HG03378 (cell line): Measurements from ENCODE around the gene UCP3.

Experiments
- ATAC-seq: cut with Tn5 transposase; IDR thresholded peaks from one replicate; pipeline ENCODE4 v1.9.1; 2021; ENCODE audit warnings: mild to moderate bottlenecking, moderate library complexity; ENCODE audit not compliant: unreplicated experiment

UCP3 gene

DNA sequence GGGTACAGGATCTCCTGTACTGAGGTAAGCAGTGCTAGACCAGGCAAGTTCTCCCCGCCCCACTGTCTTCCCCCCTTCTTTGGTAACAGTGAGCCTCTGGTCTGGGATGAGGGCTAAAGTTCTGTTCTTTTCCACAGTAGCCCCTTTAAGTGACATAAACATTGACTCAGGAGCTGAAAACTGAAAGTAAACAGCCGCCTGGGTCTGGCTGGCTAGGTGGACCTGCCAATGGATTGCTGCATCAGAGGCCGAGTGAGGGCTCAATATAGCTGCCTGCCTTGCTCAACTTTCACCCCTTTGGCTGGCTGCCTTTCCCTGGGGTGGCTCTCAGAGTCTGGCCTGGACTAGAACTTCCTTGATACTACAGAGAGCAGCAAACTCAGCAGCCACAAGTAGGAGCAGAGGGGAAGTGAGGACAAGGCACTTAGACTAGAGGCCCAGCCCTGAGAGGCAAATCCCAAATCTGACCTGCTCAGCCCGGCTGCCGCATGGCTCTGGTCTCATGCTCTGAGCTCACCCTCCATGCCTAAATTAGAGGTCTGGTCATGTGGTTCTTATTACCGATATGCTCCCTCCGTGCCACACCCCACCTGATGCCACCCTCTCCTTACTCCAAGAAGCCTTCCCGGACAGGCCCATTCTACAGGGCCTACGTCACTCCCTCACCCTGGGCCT lies 9.6 kb upstream of the UCP3 start:
- ATAC-seq = no peak

GRCh38 chr11:74017631-74018030 lies 8.7 kb upstream of the UCP3 start:
- ATAC-seq = no peak

DNA sequence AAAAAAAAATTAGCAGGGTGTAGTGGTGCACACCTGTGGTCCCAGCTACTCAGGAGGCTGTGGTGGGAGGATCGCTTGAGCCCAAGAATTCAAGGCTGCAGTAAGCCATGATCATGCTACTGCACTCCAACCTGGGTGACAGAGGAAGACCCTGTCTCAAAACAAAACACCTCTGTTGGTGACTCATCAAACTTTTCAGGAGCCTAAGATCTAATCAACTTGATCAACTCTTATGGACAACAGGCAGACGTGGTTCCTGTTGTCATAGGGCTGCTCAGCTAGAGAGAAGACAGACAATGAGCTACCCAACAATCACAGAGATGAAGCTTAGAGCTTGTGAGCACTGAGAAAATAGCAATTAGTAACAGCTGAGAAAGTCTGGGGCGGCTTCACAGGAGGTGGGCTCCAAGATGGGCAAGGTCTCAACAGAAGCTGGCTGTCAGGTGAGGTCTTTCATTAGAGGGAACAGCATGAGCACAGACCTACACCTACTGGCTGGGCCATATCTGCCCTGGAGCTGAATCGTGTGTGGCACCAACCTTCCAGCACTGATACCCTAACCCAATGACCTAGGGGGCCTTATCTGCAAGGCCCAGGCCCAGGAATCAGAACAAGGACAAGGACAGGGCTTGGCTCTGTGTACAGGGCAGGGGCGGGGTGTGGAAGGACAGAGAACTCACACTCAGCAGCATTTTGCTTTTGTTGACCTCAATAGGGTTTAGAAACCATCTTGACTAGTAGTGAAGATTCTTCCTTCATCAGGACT lies 7.2 kb upstream of the UCP3 start:
- no peak for ATAC-seq

DNA sequence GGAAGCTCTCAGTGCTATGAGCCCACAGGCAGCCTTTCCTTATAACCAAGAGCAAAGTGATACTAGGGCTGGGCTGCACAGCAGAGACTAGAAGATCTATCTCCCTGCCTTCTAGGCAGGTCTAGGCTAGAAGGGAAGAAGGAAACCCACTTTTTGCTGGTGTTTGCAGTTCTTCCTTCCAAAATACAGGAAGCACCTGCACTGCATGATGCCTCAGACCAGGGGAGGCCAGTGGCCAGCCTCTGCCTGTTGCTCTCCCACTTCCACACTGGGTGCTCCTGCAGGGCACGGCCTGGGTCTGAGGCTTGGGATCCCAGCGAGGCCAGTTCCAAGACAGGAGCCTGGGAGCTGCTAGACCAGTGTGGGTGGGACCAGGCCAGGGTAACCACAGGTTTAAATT lies 6.0 kb upstream of the UCP3 start:
- no peak for ATAC-seq

DNA sequence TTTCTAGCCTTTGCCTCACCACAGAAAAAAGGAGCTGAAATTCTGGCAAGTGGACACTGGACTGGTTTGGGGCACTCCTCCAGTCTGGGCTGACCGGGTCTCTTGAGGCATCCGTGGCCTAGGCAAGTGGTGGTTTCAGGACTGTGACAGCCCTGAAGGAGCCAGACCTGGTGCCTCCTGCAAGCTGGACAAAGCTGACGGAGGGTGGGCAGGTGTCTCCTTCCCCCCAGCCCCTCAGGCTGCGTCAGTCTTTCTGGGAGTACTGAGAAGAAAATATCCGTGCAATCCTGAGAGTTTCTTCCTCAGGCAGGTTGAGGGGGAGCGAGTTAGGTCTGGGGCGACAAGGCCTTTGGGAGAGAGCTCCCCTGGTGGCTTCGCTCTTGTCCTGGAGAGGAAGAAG lies 4.3 kb upstream of the UCP3 start:
- no peak for ATAC-seq

DNA sequence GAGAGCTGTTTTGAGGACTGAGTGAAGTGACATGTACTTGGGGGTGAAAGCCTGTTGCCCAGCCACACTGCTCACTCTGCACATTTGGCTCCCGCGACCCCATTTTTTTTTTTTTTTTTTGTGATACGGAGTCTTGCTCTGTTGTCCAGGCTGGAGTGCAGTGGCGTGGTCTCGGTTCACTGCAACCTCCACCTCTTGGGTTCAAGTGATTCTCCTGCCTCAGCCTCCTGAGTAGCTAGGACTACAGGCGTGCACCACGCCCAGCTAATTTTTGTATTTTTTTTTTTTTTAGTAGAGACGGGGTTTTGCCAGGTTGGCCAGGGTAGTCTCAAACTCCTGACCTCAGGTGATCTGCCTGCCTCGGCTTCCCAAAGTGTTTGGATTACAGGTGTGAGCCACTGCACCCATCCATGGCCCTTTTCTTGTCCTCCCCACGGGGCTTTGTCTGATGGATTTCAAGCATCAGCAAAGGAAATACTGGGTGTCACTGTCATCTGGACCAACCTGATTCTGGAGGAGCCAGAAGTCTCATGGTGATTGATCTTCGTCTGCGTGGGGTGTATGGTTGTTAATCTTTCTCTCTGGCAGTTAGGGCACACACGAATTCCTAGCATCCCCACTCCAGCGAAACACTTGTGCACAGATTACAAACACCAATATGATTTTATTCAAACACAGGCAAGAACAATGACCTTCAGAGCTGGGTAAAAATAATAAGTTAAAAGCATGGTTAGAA lies 3.4 kb upstream of the UCP3 start:
- no peak for ATAC-seq

DNA sequence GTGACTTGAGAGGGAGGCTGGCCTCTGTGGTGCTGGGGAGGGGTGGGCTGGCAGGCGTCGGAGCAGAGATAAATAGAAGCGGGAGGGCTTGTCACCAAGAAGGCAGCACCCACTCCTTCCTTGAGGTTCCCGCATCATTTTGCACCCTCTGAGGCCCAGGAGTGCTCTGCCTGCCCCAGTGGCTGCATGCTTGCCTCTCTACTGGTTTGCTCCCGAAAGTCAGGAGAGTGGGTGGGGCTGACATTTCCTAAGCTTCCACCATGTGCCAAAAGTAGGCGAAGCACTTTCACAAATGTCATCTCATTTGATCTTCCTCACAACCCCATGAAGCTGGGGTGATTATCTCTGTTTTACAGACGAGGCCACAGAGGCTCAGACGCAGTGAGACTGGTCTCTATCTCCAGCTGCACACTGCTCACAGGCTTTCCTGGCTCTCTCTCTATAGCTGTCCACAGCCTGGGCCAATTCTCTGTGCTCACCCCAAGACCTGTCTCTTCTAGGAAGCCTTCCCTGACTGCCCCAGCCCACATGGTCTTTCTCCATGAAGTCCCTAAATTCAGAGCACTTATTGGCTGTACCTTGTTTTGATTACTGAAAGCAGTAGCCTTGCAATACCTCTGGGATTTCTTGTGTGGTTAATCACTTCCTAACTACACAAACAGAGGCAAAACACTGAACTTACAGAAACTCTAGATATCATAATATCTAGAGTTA lies 2.6 kb upstream of the UCP3 start:
- ATAC-seq = peak; percentile 88

DNA sequence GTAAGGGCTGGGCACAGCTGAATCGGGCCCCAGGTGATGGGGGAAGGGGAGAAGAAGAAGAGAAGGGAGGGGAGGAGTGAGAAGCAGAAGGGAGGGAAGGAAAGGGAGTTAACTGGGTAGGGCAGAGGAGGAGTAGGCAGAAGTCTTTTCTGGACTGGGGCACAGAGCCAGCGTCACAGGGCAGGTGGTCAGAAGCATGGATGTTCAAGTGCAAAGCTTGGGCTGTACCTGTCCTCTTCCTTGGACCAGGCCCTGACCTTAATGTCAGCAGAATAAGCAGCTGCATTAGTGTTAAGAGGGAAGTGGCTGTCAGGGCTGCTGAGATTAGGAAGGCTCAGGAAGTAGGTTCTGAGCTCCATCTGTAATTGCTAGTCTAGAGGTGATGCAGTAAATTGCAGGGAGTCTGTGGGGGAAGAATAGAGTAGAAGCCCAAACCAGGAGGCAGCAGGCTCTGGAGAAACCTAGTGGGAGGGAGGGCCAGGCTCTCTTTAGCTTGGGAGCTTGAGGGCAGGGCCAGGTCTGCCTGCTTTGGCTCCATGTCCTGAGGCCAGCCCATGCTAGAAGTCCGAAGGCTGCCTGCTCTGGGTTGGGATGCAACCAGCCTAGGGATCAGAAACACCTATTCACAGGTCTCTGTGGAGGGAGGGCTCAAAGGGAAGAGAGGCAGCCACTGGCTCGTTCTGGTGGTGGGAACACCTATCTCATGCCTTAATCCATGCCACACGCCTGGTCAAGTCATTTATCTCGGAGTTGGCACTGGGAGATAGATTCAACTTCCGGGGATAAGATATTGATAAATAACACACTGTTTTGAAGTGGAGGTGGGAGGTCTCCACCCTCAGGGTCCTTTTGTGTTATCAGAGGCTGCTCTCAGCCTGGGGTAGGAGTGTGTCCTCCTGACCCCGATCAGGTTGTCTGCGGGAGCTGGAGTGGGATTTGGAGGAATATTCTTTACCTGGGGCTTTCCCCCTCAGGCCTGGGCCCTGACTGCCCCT lies 1.7 kb upstream of the UCP3 start:
- no peak for ATAC-seq

GRCh38 chr11:74009675-74010305 lies 905 bp upstream of the UCP3 start:
- no peak for ATAC-seq

GRCh38 chr11:74009230-74009547 lies 304 bp upstream of the UCP3 start:
- no peak for ATAC-seq

- no peak for ATAC-seq
Measured at GRCh38 chr11:74007691-74008372, 1.1 kb downstream of the UCP3 start.

GRCh38 chr11:74006743-74007304 lies 2.1 kb downstream of the UCP3 start:
- no peak for ATAC-seq

DNA sequence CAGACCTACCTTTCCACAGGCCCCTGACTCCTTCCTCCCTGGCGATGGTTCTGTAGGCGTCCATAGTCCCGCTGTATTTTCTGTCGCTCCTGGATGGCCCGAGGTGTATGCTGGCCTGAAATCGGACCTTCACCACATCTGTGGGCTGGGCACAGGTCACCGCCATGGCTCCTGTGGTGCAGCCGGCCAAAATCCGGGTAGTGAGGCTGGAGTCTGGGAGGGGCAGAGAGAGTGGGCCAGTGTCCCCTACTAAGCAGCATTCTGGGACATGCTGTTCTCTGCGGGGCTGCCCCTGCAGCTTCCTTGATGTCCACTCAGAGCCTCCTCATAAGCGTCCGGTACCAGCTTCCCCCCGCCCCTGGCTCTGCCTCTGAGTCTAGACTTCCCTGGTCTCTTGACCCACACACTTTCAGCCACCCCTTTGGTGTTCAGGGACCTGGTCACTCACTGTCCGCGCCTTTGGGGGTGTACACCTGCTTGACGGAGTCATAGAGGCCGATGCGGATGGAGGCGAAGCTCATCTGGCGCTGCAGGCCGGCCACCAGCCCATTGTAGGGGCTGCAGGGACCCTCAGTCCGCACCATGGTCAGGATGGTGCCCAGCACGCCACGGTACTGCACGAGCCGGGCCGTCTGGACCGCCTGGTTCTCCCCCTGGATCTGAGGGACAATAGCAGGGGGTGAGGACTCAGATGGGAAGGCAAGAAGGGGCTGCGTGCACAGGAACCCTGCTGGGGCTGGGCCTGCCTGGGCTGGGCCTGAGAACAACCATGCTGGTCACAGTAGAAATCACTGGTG lies 3.0 kb downstream of the UCP3 start:
- ATAC-seq = no peak

DNA sequence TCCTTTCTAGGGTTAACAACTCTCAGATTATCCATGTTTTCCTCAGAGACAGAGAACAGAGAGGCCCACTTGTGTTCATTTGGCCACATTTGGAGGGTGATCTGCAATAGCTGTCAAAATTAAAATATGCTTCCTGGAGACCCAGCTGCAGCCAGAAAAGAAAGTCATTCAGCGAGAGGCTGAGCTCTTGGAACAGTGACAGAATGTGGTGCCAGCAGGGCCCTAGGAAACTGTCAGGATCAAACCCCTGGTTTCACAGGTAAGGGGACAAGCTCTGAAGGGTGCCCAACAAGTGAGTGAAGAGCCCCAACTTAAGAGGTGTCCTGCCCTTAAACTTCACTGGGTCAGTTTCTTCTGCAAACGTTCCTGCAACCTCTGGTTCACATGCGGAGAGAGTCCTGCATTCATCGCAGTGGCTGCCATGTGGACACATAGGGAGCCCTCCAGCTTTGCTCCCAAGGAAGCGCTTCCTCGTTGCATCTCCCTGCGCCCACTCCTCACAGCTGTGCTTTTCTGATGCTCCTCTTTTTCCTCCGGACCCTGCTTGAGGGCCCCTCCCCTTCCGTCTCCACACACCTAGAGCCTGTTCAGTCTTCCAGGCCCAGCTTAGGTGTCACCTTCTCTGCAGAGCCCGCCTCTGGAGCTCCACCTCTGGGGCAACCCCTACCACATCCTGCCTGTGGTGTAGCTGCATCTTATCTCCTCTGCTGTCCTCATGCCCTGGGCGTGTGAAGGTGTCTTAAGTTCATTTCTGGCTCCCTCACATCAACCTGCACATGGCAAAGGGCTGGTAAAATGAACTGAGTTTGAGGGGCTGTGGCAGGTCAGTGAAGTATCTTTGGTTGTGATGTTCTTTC lies 3.9 kb downstream of the UCP3 start:
- ATAC-seq = no peak

GRCh38 chr11:74004046-74004695 lies 4.7 kb downstream of the UCP3 start:
- ATAC-seq = no peak

DNA sequence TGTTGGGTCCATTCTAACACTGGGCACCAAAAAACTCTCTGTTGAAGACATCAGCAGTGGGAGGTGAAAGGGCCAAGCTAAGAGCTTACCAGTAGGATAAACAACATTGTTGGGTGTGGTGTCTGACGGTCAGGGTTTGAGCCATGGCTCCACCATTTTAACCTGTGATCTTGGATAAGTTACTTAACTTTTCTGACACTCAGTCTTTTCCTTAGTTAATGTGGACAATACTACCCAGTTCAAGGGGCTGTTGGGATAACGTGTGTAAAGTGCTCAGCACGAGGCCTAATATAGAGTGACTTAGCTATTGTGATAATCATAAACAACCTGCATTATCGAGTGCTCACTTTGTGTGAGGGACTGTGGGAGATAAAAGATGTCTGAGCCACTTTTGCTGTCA lies 6.1 kb downstream of the UCP3 start:
- ATAC-seq = no peak

- no peak for ATAC-seq
Measured at GRCh38 chr11:74001822-74002286, 7.0 kb downstream of the UCP3 start.
